IMR-90 (cell line): Measurements from ENCODE around the gene NAALAD2.

Source experiments
- BHLHE40 ChIP-seq: fragments of 150-350 bp; IDR thresholded peaks from 2 replicates; pipeline ENCODE4 v1.6.1; 2016; ENCODE audit warnings: mild to moderate bottlenecking, low read depth, low read length
- CEBPB ChIP-seq: IDR thresholded peaks from 2 replicates; pipeline ENCODE4 v1.6.1; 2012; ENCODE audit warnings: low read depth, low read length, improper control_type of control experiment
- CHD1 ChIP-seq: IDR thresholded peaks from 2 replicates; pipeline ENCODE4 v1.6.1; 2012; ENCODE audit warnings: low read depth, low read length, improper control_type of control experiment
- CTCF ChIP-seq: conservative IDR thresholded peaks from 2 replicates; pipeline ENCODE4 v1.5.1; 2012; ENCODE audit warnings: mild to moderate bottlenecking, low read depth, low read length, improper control_type of control experiment
- FOS ChIP-seq: fragments of 150-350 bp; IDR thresholded peaks from 2 replicates; pipeline ENCODE4 v1.6.1; 2016; ENCODE audit warnings: low read depth, low read length
- MXI1 ChIP-seq: IDR thresholded peaks from 2 replicates; pipeline ENCODE4 v1.6.1; 2012; ENCODE audit warnings: low read depth, mild to moderate bottlenecking, low read length, moderate library complexity, borderline replicate concordance
- RAD21 ChIP-seq: IDR thresholded peaks from 2 replicates; pipeline ENCODE4 v1.6.1; 2012; ENCODE audit warnings: low read length, improper control_type of control experiment
- RCOR1 ChIP-seq: IDR thresholded peaks from 2 replicates; pipeline ENCODE4 v1.6.1; 2012; ENCODE audit warnings: mild to moderate bottlenecking, low read length, improper control_type of control experiment; ENCODE audit not compliant: insufficient replicate concordance
- RFX5 ChIP-seq: IDR thresholded peaks from 2 replicates; pipeline ENCODE4 v1.8.0; 2012; ENCODE audit warnings: low read depth, mild to moderate bottlenecking, low read length, moderate library complexity
- SMC3 ChIP-seq: fragments of 150-350 bp; IDR thresholded peaks from 2 replicates; pipeline ENCODE4 v1.6.1; 2016; ENCODE audit warnings: low read depth, mild to moderate bottlenecking, antibody characterized with exemption, low read length, moderate library complexity
- TF ChIP-seq, protein P1 (sequence below): fragments of 150-350 bp; IDR thresholded peaks from 2 replicates; pipeline ENCODE4 v1.6.1; 2016; ENCODE audit warnings: low read depth, mild to moderate bottlenecking, low read length, moderate library complexity, borderline replicate concordance
- TF ChIP-seq, protein P2 (sequence below): fragments of 150-350 bp; IDR thresholded peaks from 2 replicates; pipeline ENCODE4 v1.6.1; 2017; ENCODE audit warnings: mild to moderate bottlenecking, antibody characterized with exemption, low read length, low read depth

GRCh38 chr11:90237004-90237403 is 102.5 kb downstream of the NAALAD2 start:
- TF ChIP-seq CTCF (no peak), RCOR1 (no peak), RAD21 (no peak), CEBPB (no peak), BHLHE40 (no peak), FOS (no peak), CHD1 (no peak), SMC3 (no peak), RFX5 (no peak), MXI1 (no peak)
- TF ChIP-seq, protein P1, sequence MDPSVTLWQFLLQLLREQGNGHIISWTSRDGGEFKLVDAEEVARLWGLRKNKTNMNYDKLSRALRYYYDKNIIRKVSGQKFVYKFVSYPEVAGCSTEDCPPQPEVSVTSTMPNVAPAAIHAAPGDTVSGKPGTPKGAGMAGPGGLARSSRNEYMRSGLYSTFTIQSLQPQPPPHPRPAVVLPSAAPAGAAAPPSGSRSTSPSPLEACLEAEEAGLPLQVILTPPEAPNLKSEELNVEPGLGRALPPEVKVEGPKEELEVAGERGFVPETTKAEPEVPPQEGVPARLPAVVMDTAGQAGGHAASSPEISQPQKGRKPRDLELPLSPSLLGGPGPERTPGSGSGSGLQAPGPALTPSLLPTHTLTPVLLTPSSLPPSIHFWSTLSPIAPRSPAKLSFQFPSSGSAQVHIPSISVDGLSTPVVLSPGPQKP: no peak
- TF ChIP-seq, protein P2, sequence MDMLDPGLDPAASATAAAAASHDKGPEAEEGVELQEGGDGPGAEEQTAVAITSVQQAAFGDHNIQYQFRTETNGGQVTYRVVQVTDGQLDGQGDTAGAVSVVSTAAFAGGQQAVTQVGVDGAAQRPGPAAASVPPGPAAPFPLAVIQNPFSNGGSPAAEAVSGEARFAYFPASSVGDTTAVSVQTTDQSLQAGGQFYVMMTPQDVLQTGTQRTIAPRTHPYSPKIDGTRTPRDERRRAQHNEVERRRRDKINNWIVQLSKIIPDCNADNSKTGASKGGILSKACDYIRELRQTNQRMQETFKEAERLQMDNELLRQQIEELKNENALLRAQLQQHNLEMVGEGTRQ: no peak
